ENCODE measurements around the gene DNM3.

DNA sequence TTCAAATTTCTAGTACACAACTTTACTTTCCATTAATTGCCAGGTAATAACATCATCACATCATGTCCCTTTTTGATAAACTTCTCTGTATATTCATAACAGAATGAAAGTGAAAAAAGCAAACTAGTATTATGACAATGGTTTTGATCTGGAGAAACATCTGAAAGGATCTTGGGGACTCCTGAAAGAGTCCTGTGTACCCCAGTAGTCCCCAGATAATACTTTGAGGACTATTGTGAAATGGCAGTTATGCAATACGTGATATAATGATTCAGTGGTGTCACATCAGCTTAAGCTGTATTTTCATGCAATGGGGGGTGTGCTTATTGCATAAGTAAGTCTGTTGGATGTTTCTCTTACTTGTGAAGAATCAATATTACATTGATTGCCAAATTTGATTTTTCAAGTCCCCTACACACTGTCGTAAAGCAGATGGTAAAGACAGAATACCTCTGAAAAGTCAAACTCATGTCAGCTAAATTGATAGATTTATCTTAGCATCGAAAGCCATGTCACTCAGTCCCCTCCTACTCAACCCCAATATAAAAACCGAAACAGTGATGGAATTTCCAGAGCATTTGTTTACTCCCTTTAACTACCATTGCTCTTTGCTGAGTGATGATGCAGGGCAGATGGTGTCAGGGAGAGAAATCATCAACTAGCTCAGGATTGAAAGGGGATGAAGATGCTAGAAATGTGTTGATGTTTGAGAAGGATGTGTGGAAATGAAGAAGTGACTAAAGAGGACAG lies 432.5 kb downstream of the DNM3 start:
- TF ChIP-seq EZH2 (IDR thresholded peaks at IDR 0.05; ENCODE audit: insufficient read depth, poor library complexity, severe bottlenecking) (no peak), EZH2phosphoT487 (IDR thresholded peaks at IDR 0.05; ENCODE audit: insufficient read depth, low read depth) (no peak)

Data from GM23248 (cell line).